ENCODE results near the gene BEND3.

Gene BEND3

GRCh38 chr6:107080036-107080435, 35.3 kb downstream of the BEND3 start:
- no peak for DNase-seq

DNA sequence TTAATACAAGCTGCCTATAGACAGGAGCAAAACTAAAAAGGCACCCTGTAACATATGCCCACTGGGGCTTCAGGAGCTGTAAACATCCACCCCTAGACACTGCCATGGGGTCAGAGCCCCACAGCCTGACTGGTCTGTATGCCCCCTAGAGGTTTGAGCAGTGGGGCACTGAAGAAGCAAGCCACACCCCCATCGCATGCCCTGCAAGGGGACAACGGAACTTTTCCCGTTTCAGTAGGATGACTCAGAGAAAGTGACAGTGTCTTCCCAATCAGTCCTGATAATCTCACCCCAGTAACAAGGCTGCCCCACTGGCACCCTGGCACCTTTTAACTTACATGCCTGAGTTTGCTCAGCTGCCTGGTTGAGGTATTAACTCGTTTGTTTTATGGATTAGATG, 35.9 kb downstream of the BEND3 start:
- no peak for DNase-seq

DNA sequence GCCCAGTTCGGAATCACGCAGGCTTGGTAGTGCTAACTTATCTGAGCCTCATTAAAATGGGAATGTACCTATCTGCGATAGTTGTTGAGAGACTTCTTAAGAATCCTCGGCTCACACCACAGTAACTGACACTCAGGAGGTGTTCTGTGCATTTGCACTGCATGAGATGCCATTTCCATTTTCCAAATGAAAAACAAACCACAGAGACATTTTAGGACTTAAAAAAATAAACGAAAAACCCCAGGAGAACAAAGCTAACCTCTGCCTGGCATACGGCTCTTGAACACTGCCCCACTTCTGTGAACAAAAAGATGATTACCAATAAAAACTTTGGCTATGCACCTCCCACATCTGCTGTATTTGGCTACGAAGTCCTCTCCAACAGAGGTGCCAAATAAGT, 37.6 kb downstream of the BEND3 start:
- no peak for DNase-seq

GRCh38 chr6:107075951-107076381, 39.3 kb downstream of the BEND3 start:
- peak; percentile 74 for DNase-seq

- no peak for DNase-seq
These were observed 44.6 kb downstream of the BEND3 start for GRCh38 chr6:107070686-107071085.

- no peak for DNase-seq
These were observed 45.4 kb downstream of the BEND3 start for GRCh38 chr6:107069631-107070548.

GRCh38 chr6:107068691-107069630, 46.4 kb downstream of the BEND3 start:
- DNase-seq = no peak

DNA sequence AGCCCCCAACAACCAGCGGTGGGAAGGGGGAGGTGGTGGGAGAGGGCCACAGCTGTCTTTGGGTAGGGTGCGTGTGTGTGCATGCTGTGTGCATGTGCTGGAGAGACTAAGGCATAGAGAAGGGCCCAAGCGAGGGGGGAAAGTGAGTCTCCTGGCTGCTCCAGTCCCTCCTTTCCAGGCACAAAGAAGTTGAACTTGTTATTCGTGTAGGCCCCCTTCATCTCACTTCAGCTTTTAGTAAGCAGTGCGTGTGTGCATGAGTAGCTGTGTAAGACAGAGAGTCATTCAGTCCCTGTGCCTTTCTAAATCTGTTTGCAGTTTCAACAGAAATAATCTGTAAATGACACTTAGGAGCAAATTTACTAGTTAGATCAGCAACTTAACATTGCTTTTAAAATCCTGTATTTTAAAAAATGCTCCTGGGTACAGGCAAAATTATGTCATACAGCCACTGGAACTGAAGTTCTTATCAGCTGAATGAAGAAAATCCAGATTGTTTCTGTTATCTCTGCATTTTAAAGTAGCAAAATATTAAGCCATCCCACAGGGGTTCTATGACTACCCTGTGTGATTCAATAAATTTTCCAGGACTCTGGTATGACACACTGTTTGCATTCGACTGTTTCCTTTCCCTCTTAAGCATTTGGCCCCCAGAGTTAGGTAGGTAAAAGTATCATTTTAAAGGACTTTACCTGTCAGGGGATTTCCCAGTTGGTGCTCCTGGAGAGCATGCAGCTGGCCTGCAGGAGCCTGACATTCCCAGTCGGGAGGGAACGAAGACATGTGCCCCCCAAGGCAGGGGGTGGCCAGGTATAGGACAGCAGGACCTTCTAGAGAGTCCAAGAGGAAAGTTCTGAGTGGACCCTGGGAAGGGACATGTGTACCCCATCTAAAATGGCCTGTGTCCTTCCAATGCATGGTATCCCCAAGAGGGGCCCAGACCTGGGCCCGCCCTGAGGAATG, 48.3 kb downstream of the BEND3 start:
- no peak for DNase-seq

GRCh38 chr6:107064579-107065065, 50.7 kb downstream of the BEND3 start:
- DNase-seq = peak; percentile 70

DNA sequence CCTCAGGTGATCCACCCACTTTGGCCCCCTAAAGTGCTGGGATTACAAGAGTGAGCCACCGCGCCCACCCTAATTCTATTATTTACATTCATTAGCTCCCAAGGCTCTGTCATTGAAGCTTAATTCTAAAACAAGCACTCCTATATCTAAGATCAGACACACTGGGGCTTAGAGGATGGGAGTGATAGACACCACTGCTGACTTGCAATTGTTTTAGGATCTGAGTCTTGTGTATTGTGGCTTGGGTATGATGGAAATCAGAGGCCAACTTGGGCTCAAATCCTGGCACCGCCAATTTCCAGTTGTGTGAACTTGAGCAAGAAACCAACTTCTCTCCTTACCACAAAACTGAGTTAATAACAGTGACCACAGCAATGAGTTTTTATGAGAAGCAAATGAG, 52.6 kb downstream of the BEND3 start:
- no peak for DNase-seq

GRCh38 chr6:107061125-107062020, 53.9 kb downstream of the BEND3 start:
- no peak for DNase-seq

DNA sequence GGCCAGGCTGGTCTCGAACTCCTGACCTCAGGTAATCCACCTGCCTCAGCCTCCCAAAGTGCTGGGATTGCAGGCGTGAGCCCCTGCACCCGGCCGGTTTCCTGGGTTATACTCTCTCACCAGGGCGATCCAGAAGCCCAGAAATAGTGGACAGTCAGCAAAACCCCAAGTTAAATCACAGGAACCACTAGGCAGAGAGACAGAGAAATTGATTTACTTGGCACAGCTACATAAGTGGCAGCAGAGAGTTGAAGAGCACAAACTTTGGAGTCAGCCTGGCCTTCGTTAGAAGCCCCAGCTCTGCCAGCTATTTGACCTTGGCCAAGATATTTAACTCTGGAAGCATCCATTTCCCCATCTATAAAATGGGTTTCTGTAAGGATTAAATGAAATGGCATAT, 54.6 kb downstream of the BEND3 start:
- DNase-seq = no peak

GRCh38 chr6:107059606-107060005, 55.7 kb downstream of the BEND3 start:
- no peak for DNase-seq

DNA sequence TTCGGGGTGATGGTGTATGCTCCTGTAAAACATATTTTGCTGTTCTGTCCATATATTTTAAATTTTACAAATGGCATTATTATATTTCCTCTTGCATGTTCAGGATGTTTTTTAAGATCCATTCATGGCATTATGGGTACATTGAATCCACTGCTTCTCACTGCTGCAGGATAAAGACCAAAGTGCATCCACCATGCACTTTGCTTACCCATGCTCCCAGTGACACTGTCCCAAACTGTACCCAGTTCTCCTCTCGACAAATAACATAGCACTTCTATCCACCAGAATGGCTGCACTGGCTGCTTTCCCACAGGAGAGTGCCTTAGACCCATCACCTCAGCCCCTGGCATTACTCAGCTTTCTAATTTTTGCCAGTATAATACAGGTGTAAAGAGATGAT, 57.6 kb downstream of the BEND3 start:
- no peak for DNase-seq

GRCh38 chr6:107056796-107057195, 58.5 kb downstream of the BEND3 start:
- no peak for DNase-seq

GRCh38 chr6:107047807-107048206, 67.5 kb downstream of the BEND3 start:
- DNase-seq = no peak

GRCh38 chr6:107045826-107046675, 69.3 kb downstream of the BEND3 start:
- peak; percentile 50 for DNase-seq

DNA sequence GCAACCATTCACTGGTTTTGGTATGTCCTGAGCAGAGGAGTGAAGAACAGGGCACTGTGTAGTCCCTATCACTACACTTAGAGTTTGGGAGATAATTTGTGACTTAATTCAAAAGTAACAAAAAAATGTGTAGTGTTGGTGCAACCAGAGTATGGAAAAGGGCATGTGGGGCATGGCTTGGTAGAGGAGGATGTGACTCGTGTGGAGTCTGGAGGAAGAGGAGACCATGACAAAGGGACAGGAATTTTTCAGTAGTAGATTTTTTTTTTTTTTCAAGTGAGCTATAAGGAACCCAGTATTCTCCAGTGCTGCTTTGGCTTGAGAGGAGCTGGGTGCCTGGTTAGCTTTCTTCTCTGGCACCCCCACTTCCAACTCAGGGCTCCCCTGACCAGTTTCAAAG, 82.2 kb downstream of the BEND3 start:
- no peak for DNase-seq

DNA sequence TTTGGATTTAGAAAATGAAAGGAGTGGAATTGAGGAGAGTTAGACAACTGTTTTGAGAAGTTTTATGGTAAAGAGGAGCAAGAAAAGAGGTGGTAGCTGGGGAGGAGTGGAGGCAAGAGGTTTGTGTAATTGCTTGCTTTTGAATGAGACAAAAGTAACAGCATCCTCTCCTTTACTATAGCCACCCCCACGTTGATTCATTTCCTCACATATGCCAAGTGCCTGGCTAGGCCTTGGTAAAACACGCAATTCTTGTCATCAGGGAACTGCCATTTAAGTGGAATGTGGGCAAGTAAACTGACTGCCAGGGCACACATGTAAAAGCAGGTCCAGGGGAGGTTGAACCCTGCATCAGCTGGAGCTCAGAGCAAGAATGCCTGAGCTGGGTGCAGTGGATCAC, 83.3 kb downstream of the BEND3 start:
- DNase-seq = no peak

- DNase-seq = no peak
These were observed 85.2 kb downstream of the BEND3 start for GRCh38 chr6:107030151-107030550.
